HCT116 (cell line): Measurements from ENCODE around the gene CUEDC1. TPM values are rescaled to one million over a fixed set of nuclear protein-coding genes. Genes with fewer than 3 reads are reported as not detected.

Experiments
- ATAC-seq: fragments of 200-7000 bp; cut with Tn5 transposase; 2 replicates; pipeline ENCODE4 v1.9.1; 2020; ENCODE audit warnings: mild to moderate bottlenecking, moderate library complexity
- BruUV-seq: library from RNA; stranded (reverse); fragments of 400-500 nt; replicated peaks from 2 replicates; lab custom pipeline; 2021; lab: Mats Ljungman, UMichigan
- CTCF ChIA-PET: fragments of 300-600 bp; sonication (Branson Sonifier 250); formaldehyde crosslinking; loops from one replicate; lab custom pipeline; 2021; ENCODE audit warnings: antibody characterized with exemption; lab: Charles Lee
- POLR2A ChIA-PET: fragments of 300-600, 350-600 bp; sonication (Branson Sonifier 250); formaldehyde crosslinking; loops from one replicate; lab custom pipeline; 2021; ENCODE audit warnings: antibody characterized with exemption; lab: Charles Lee
- RAD21 ChIA-PET, 2 experiments: fragments of 300-600 bp; sonication (Branson Sonifier 250); formaldehyde crosslinking; loops; one replicate each; lab custom pipeline; 2023; ENCODE audit warnings: low total read pairs in 2 of 2; ENCODE audit not compliant: uncharacterized antibody in 2 of 2, unreplicated experiment in 2 of 2, low non-redundant PET in 1 of 2; lab: Charles Lee
- DNase-seq: peaks from one replicate; pipeline ENCODE4 v3.0.0-alpha.2; 2010; ENCODE audit warnings: low read depth, low spot score
- H2AFZ ChIP-seq: fragments of 200-600 bp; shearing (Covaris generic), sonication (generic); 2 replicates; pipeline ENCODE4 v1.6.1; 2017; ENCODE audit warnings: low read depth, mixed run types, mixed read lengths, antibody characterized with exemption, low read length; ENCODE audit not compliant: poor library complexity, severe bottlenecking
- H3K27ac ChIP-seq: 2 replicates; pipeline ENCODE4 v1.5.1; 2012; ENCODE audit warnings: low read depth, low read length
- H3K27me3 ChIP-seq: fragments of 200-600 bp; sonication (generic); 2 replicates; pipeline ENCODE4 v1.6.1; 2016; ENCODE audit warnings: mixed run types, low read length, mixed read lengths; ENCODE audit not compliant: insufficient read depth
- H3K36me3 ChIP-seq, 2 experiments: fragments of 200-500 bp in 1 of 2; fragments of 200-600 bp in 1 of 2; sonication (Bioruptor generic) in 1 of 2; sonication (generic) in 1 of 2; 2 replicates each; pipeline versions ENCODE4 v1.5.1 to v1.6.1; 2014 to 2016; ENCODE audit warnings: low read length in 2 of 2, inconsistent platforms in 1 of 2, mixed read lengths in 1 of 2, mixed run types in 1 of 2; ENCODE audit not compliant: insufficient read depth in 2 of 2, control insufficient read depth in 1 of 2
- H3K4me1 ChIP-seq, 2 experiments: fragments of 200-600 bp in 1 of 2; sonication (generic) in 1 of 2; 2 replicates each; pipeline versions ENCODE4 v1.5.1 to v1.6.1; 2012 to 2017; ENCODE audit warnings: low read length in 2 of 2, inconsistent platforms in 1 of 2, mild to moderate bottlenecking in 1 of 2, mixed read lengths in 1 of 2, mixed run types in 1 of 2, moderate library complexity in 1 of 2; ENCODE audit not compliant: insufficient read depth in 2 of 2, control insufficient read depth in 1 of 2
- H3K4me2 ChIP-seq: fragments of 200-600 bp; sonication (generic); 2 replicates; pipeline ENCODE4 v1.6.1; 2017; ENCODE audit warnings: mixed run types, low read length, mixed read lengths
- H3K4me3 ChIP-seq, 2 experiments: fragments of 200-600 bp in 1 of 2; sonication (generic) in 1 of 2; replicated peaks in 1 of 2; 2 replicates each; pipeline ENCODE4 v1.5.1; 2011 to 2016; ENCODE audit warnings: low read length in 2 of 2, control low read depth in 1 of 2, low read depth in 1 of 2, mild to moderate bottlenecking in 1 of 2, mixed read lengths in 1 of 2, mixed run types in 1 of 2
- H3K79me2 ChIP-seq: fragments of 200-600 bp; sonication (generic); 2 replicates; pipeline ENCODE4 v1.6.1; 2017; ENCODE audit warnings: mild to moderate bottlenecking, mixed run types, low read length, moderate library complexity, mixed read lengths; ENCODE audit not compliant: insufficient read depth
- H3K9ac ChIP-seq: fragments of 200-600 bp; sonication (generic); 2 replicates; pipeline ENCODE4 v1.6.1; 2016; ENCODE audit warnings: low read length, mixed read lengths
- H3K9me2 ChIP-seq: fragments of 200-600 bp; sonication (generic), shearing (Covaris generic); 2 replicates; pipeline ENCODE4 v1.6.1; 2017; ENCODE audit warnings: mixed run types, mild to moderate bottlenecking, moderate library complexity; ENCODE audit not compliant: insufficient read depth
- H3K9me3 ChIP-seq, 2 experiments: fragments of 200-500 bp in 1 of 2; fragments of 200-600 bp in 1 of 2; sonication (Bioruptor generic) in 1 of 2; sonication (generic) in 1 of 2; 2 replicates each; pipeline ENCODE4 v1.6.1; 2014 to 2017; ENCODE audit warnings: low read length in 2 of 2, mixed read lengths in 2 of 2, inconsistent platforms in 1 of 2, low read depth in 1 of 2, mild to moderate bottlenecking in 1 of 2, mixed run types in 1 of 2, moderate library complexity in 1 of 2; ENCODE audit not compliant: control insufficient read depth in 1 of 2, insufficient read depth in 1 of 2
- H4K20me1 ChIP-seq: fragments of 200-600 bp; sonication (generic), shearing (Covaris generic); 2 replicates; pipeline ENCODE4 v1.6.1; 2017; ENCODE audit warnings: mixed run types, mild to moderate bottlenecking, moderate library complexity; ENCODE audit not compliant: insufficient read depth
- CBX3 ChIP-seq: IDR thresholded peaks from 2 replicates; pipeline ENCODE4 v1.6.1; 2012; ENCODE audit warnings: low read depth
- CTCF ChIP-seq, 3 experiments: fragments of 200-600 bp in 1 of 3; sonication (generic) in 1 of 3; IDR thresholded peaks in 2 of 3; conservative IDR thresholded peaks in 1 of 3; 2 replicates each; pipeline ENCODE4 v1.5.1; 2012 to 2017; ENCODE audit warnings: low read depth in 2 of 3, low read length in 2 of 3, antibody characterized with exemption in 1 of 3, borderline replicate concordance in 1 of 3, control low read depth in 1 of 3, mild to moderate bottlenecking in 1 of 3, mixed read lengths in 1 of 3, mixed run types in 1 of 3, moderate library complexity in 1 of 3; ENCODE audit not compliant: insufficient read depth in 1 of 3
- ELF1 ChIP-seq: IDR thresholded peaks from 2 replicates; pipeline ENCODE4 v1.6.1; 2012; ENCODE audit warnings: low read depth, borderline replicate concordance
- EZH2phosphoT487 ChIP-seq: fragments of 200-600 bp; IDR thresholded peaks from 2 replicates; pipeline ENCODE4 v1.6.1; 2018; ENCODE audit warnings: antibody characterized with exemption, borderline replicate concordance
- POLR2A ChIP-seq: IDR thresholded peaks from 2 replicates; pipeline ENCODE4 v1.7.0; 2011; ENCODE audit warnings: borderline replicate concordance; ENCODE audit not compliant: insufficient read depth, insufficient read length; ENCODE audit errors: extremely low read depth
- POLR2AphosphoS5 ChIP-seq: IDR thresholded peaks from 2 replicates; pipeline ENCODE4 v1.6.1; 2011; ENCODE audit warnings: mild to moderate bottlenecking, low read depth, low read length, moderate library complexity
- RAD21 ChIP-seq: IDR thresholded peaks from 2 replicates; pipeline ENCODE4 v1.6.1; 2012; ENCODE audit warnings: low read depth, mild to moderate bottlenecking
- REST ChIP-seq: IDR thresholded peaks from 2 replicates; pipeline ENCODE4 v1.6.1; 2012; ENCODE audit warnings: low read depth
- SRF ChIP-seq: IDR thresholded peaks from 2 replicates; pipeline ENCODE4 v1.6.1; 2012; ENCODE audit warnings: low read depth
- TCF7L2 ChIP-seq: IDR thresholded peaks from 2 replicates; pipeline ENCODE4 v1.7.0; 2011; ENCODE audit warnings: borderline replicate concordance, inconsistent platforms; ENCODE audit not compliant: insufficient read depth, insufficient read length; ENCODE audit errors: extremely low read depth
- YY1 ChIP-seq: IDR thresholded peaks from 2 replicates; pipeline ENCODE4 v1.6.1; 2011; ENCODE audit warnings: low read length, low read depth, moderate library complexity, mild to moderate bottlenecking; ENCODE audit not compliant: insufficient replicate concordance; ENCODE audit errors: extremely low read depth
- ZFX ChIP-seq: fragments of 450-650 bp; IDR thresholded peaks from 2 replicates; pipeline ENCODE4 v1.6.1; 2017
- intact Hi-C: fragments of 100-400 bp; cut with micrococcal nuclease; formaldehyde crosslinking; loops from 2 replicates; pipeline ENCODE4 v1.10.0; 2022
- total RNA-seq: library from RNA; stranded (reverse); gene quantifications from one replicate; pipeline ENCODE4 v1.2.1, GENCODE V29; 2021; ENCODE audit not compliant: unreplicated experiment

CUEDC1 gene
- total RNA-seq, 1 experiment from 2014 or later = 60.2 TPM

- TF ChIP-seq REST (no peak), CBX3 (no peak), ZFX (peak; percentile 45; the same call in 1 of the 2 replicates)
Observed at GRCh38 chr17:57861790-57862693, 93.2 kb downstream of the CUEDC1 start (continued).

- H3K9me3 ChIP-seq = no peaks in the 10 kb centered on the region
- no peaks in the 10 kb centered on the region for H4K20me1 ChIP-seq
- H3K36me3 ChIP-seq = peaks cover 0 to 3% of the 10 kb centered on the region in 2 experiments; a peak in 1 of 4 replicates
- no TSS peak for BruUV-seq
- H3K9ac ChIP-seq = peak overlapping the region; percentile 59
- ChIA-PET RAD21 (interaction anchor here (0.6 to 2.3 kb wide), 35 partner anchors 8 to 222 kb away, joined by 3 to 18 read pairs (median 4); partner anchors contain the start of genes CUEDC1 (in 2 of the 2), MRPS23 (in 2 of the 2), DYNLL2 (in 1 of the 2) and SRSF1 (in 1 of the 2)), CTCF (interaction anchor here (0.7 to 12.4 kb wide), 18 partner anchors 8 to 312 kb away, joined by 3 to 288 read pairs (median 4); partner anchors contain the start of genes CUEDC1, MRPS23 and VEZF1), POLR2A (interaction anchor here (0.6 to 4.2 kb wide), 14 partner anchors 8 to 573 kb away, joined by 3 to 53 read pairs (median 7); partner anchors contain the start of genes MRPS23, SRSF1 and VEZF1)
- peak overlapping the region; percentile 79 for H3K27ac ChIP-seq
- no peaks in the 10 kb centered on the region for H3K27me3 ChIP-seq
- no peaks in the 10 kb centered on the region for H3K79me2 ChIP-seq
- H3K4me1 ChIP-seq = peaks cover 54 to 80% of the 10 kb centered on the region in 2 experiments
- no peak overlapping the region for H2AFZ ChIP-seq
- peak; percentile 75 for DNase-seq
- H3K4me2 ChIP-seq = peak overlapping the region; percentile 86
- intact Hi-C loops = no loop called here
- H3K9me2 ChIP-seq = no peaks in the 10 kb centered on the region
- peak; percentile 68 for ATAC-seq
- H3K4me3 ChIP-seq = peak overlapping the region; percentile 38 to 51
- TF ChIP-seq TCF7L2 = peak; percentile 98
- 0 out of 6 replicates have a peak, but pooled peaks of 1 of the 3 experiments have one; percentile 5 for TF ChIP-seq CTCF (IDR thresholded peaks at IDR 0.05 in 2 of 3, conservative IDR thresholded peaks at IDR 0.05 in 1 of 3; ENCODE audit: borderline replicate concordance in 1 of 3, insufficient read depth in 1 of 3, low read depth in 2 of 3, low read length in 2 of 3)
- no peak for TF ChIP-seq ZFX
- TF ChIP-seq POLR2AphosphoS5 = peak; percentile 52
- TF ChIP-seq POLR2A = no peak
- no peak for TF ChIP-seq YY1
- TF ChIP-seq ELF1 = no peak
- no peak for TF ChIP-seq RAD21
- no peak for TF ChIP-seq SRF
- no peak for TF ChIP-seq EZH2phosphoT487
- TF ChIP-seq, all 23 proteins: peak for 3
Observed at GRCh38 chr17:57861000-57861789, 94.0 kb downstream of the CUEDC1 start.
